Body of pancreas (tissue), 4 donors: ENCODE measurements around the gene PMEL. TPM values are rescaled to one million over a fixed set of nuclear protein-coding genes. Genes with fewer than 3 reads are reported as not detected.

Source experiments
- ATAC-seq: fragments of 150-250 bp; one replicate; pipeline ENCODE4 v1.9.1; 2016
- DNase-seq, 4 donors: peaks; one replicate each; pipeline ENCODE4 v3.0.0-alpha.2; 2019
- H3K27ac ChIP-seq, 4 donors: fragments of 200-600 bp; sonication (generic); 1 replicate in 3 of 4; 2 replicates in 1 of 4; pipeline versions ENCODE4 v1.5.1 to v1.6.1; 2016 to 2019; ENCODE audit warnings: mild to moderate bottlenecking in 1 of 4, mixed read lengths in 1 of 4, moderate library complexity in 1 of 4
- H3K27me3 ChIP-seq, 2 donors: fragments of 200-600 bp; sonication (generic); one replicate each; pipeline ENCODE4 v1.6.0; 2016; ENCODE audit warnings: mild to moderate bottlenecking in 1 of 2
- H3K36me3 ChIP-seq, 2 donors: fragments of 200-600 bp; sonication (generic); replicated peaks in 1 of 2; 2 replicates each; pipeline ENCODE4 v1.5.1; 2016; ENCODE audit warnings: low read depth in 2 of 2; ENCODE audit not compliant: insufficient read depth in 1 of 2
- H3K4me1 ChIP-seq: fragments of 200-600 bp; sonication (generic); one replicate; pipeline ENCODE4 v1.6.0; 2016
- H3K4me3 ChIP-seq, 2 donors: fragments of 200-600 bp; sonication (generic); 1 replicate in 1 of 2; 2 replicates in 1 of 2; pipeline ENCODE4 v1.5.1; 2016 to 2019
- H3K9me3 ChIP-seq, 3 donors: fragments of 200-600 bp; sonication (generic); 1 replicate in 2 of 3; 2 replicates in 1 of 3; pipeline ENCODE4 v1.5.1; 2016
- POLR2A ChIP-seq, 3 donors: fragments of 450-650 bp; IDR thresholded peaks; one replicate each; pipeline ENCODE4 v1.6.1; 2016; ENCODE audit warnings: antibody characterized with exemption in 3 of 3, mild to moderate bottlenecking in 2 of 3
- WGBS, 2 donors: methylation state at CpG; one replicate each; pipeline ENCODE4 v1.1.5; 2017; 5-methylcytosine and 5-hydroxymethylcytosine counted together
- intact Hi-C: fragments of 100-400 bp; cut with DNase I; formaldehyde crosslinking; loops from one replicate; pipeline ENCODE4 v1.15.1; 2023
- total RNA-seq, 2 donors: library from RNA; depleted of rRNA; stranded (reverse); fragments of >200 nt; gene quantifications; one replicate each; pipeline ENCODE4 v1.1.0, GENCODE V29; 2016
- TF ChIP-seq, protein P1 (sequence below), 7 experiments: fragments of 450-650 bp in 4 of 7; fragments of 200-600 bp in 3 of 7; sonication (generic) in 3 of 7; IDR thresholded peaks; one replicate each; pipeline ENCODE4 v1.5.1; 2016 to 2019; ENCODE audit warnings: antibody characterized with exemption in 7 of 7

Gene PMEL
- total RNA-seq, 2 donors from 2014 or later = 1.6 to 2.6 TPM

GRCh38 chr12:55946553-55946952, 19.3 kb downstream of the PMEL start:
- H3K9me3 ChIP-seq = no peaks in the 10 kb centered on the region
- no peak overlapping the region for H3K4me3 ChIP-seq
- H3K27me3 ChIP-seq = no peaks in the 10 kb centered on the region
- no peak for DNase-seq
- intact Hi-C loops = loop anchor here (10.0 kb wide), 1 partner anchor 202 kb away; the partner anchor contains the start of gene GDF11
- no peak overlapping the region for H3K27ac ChIP-seq
- 80% methylated on average over 6 of the region's 6 CpGs for WGBS, 2 donors
- no peak for ATAC-seq
- H3K4me1 ChIP-seq = no peaks in the 10 kb centered on the region
- TF ChIP-seq, protein P1, sequence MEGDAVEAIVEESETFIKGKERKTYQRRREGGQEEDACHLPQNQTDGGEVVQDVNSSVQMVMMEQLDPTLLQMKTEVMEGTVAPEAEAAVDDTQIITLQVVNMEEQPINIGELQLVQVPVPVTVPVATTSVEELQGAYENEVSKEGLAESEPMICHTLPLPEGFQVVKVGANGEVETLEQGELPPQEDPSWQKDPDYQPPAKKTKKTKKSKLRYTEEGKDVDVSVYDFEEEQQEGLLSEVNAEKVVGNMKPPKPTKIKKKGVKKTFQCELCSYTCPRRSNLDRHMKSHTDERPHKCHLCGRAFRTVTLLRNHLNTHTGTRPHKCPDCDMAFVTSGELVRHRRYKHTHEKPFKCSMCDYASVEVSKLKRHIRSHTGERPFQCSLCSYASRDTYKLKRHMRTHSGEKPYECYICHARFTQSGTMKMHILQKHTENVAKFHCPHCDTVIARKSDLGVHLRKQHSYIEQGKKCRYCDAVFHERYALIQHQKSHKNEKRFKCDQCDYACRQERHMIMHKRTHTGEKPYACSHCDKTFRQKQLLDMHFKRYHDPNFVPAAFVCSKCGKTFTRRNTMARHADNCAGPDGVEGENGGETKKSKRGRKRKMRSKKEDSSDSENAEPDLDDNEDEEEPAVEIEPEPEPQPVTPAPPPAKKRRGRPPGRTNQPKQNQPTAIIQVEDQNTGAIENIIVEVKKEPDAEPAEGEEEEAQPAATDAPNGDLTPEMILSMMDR (IDR thresholded peaks at IDR 0.05) = no peak
- no peak for TF ChIP-seq POLR2A (IDR thresholded peaks at IDR 0.05)
- peaks cover 0 to 4% of the 10 kb centered on the region in 2 donors for H3K36me3 ChIP-seq

- ATAC-seq (no peak), DNase-seq (no peak)
- TF ChIP-seq, protein P1 (IDR thresholded peaks at IDR 0.05) = no peak
- TF ChIP-seq POLR2A (IDR thresholded peaks at IDR 0.05) = no peak
- Histone ChIP-seq H3K27me3 (no peaks in the 10 kb centered on the region), H3K4me1 (peaks cover 15% of the 10 kb centered on the region), H3K27ac (no peak overlapping the region), H3K36me3 (peaks cover 0 to 4% of the 10 kb centered on the region in 2 donors), H3K9me3 (no peaks in the 10 kb centered on the region), H3K4me3 (no peak overlapping the region)
- intact Hi-C loops = loop anchor here (10.0 kb wide), 1 partner anchor 198 kb away; the partner anchor contains the start of gene GDF11
- WGBS, 2 donors = 94% methylated on average over 1 of the region's 1 CpG
These were observed 23.2 kb downstream of the PMEL start for GRCh38 chr12:55942577-55943136.

GRCh38 chr12:55942055-55942454, 23.8 kb downstream of the PMEL start:
- 77 to 84% methylated on average over 4 of the region's 4 CpGs for WGBS, 2 donors
- Histone ChIP-seq H3K36me3 (peaks cover 0 to 4% of the 10 kb centered on the region in 2 donors), H3K9me3 (no peaks in the 10 kb centered on the region), H3K27ac (no peak overlapping the region), H3K4me3 (no peak overlapping the region), H3K4me1 (peaks cover 19% of the 10 kb centered on the region), H3K27me3 (no peaks in the 10 kb centered on the region)
- DNase-seq (no peak), ATAC-seq (no peak)
- intact Hi-C loops = loop anchor here (10.0 kb wide), 1 partner anchor 197 kb away; the partner anchor contains the start of gene GDF11
- TF ChIP-seq, protein P1 (IDR thresholded peaks at IDR 0.05) = no peak
- TF ChIP-seq POLR2A (IDR thresholded peaks at IDR 0.05) = no peak

- intact Hi-C loops = loop anchor here (10.0 kb wide), 1 partner anchor 195 kb away; the partner anchor contains the start of gene GDF11
- Histone ChIP-seq H3K36me3 (peaks cover 0 to 4% of the 10 kb centered on the region in 2 donors), H3K4me1 (peaks cover 19% of the 10 kb centered on the region), H3K27ac (peak overlapping the region; percentile 46 to 61 (median 58)), H3K9me3 (no peaks in the 10 kb centered on the region), H3K4me3 (no peak overlapping the region), H3K27me3 (no peaks in the 10 kb centered on the region)
- peak in 1 of 3 donors; percentile 15 for TF ChIP-seq POLR2A (IDR thresholded peaks at IDR 0.05)
- TF ChIP-seq, protein P1 (IDR thresholded peaks at IDR 0.05) = peak; percentile 87 to 94 (median 91)
- DNase-seq (peak; percentile 87 to 90 (median 88)), ATAC-seq (peak; percentile 96)
- 14 to 20% methylated on average over 10 to 18 of the region's 18 CpGs for WGBS, 2 donors
These were observed 25.6 kb downstream of the PMEL start for GRCh38 chr12:55940065-55940732.
